Measurements from ENCODE around the gene TMEM37.

The TMEM37 gene

DNA sequence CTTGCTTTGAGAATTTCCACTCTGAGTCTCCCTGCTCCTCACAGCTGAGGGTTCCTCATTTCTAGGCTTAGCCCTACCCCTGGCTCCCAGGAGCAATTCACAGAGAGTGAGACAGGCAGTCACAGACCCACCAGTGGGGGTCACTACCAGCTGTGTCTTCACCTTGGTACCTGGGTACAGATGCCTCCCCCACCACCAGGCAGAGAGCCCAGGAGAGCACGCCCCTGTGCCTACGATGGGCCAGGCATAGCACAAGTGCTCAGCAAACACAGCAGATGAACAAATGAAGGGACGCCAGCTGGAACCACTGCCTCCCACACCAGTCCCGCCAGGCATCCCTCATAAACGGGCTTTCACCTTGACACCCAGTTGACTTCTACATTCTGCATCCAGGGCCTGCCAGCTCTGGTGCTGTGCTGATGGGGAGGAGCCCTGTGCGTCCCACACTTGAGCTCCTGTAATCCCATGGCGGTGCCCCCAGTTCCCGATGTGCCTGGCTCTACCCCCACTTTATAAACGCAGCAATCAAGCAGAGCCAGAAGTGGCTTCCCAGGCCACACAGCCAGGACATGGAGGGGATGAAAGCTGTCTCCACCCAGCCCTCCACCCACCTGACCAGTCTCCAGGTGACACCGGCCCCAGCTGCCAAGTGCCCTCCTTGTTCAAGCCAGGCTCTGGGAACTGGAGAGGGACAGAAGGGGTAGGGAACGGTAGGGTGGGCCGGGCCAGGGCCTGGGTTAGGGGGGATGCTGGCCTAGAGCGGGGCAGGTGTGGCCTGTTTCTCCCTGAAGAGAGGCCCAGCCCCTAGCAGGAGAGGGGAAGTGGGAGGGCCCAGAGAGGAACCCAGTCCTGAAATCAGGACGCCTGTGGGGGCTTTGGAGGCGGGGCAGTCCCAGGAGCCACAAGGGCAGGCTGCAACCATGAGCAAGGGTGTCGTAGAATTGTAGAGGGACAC is 50.1 kb downstream of the TMEM37 start:
- DNase-seq: no peak

DNA sequence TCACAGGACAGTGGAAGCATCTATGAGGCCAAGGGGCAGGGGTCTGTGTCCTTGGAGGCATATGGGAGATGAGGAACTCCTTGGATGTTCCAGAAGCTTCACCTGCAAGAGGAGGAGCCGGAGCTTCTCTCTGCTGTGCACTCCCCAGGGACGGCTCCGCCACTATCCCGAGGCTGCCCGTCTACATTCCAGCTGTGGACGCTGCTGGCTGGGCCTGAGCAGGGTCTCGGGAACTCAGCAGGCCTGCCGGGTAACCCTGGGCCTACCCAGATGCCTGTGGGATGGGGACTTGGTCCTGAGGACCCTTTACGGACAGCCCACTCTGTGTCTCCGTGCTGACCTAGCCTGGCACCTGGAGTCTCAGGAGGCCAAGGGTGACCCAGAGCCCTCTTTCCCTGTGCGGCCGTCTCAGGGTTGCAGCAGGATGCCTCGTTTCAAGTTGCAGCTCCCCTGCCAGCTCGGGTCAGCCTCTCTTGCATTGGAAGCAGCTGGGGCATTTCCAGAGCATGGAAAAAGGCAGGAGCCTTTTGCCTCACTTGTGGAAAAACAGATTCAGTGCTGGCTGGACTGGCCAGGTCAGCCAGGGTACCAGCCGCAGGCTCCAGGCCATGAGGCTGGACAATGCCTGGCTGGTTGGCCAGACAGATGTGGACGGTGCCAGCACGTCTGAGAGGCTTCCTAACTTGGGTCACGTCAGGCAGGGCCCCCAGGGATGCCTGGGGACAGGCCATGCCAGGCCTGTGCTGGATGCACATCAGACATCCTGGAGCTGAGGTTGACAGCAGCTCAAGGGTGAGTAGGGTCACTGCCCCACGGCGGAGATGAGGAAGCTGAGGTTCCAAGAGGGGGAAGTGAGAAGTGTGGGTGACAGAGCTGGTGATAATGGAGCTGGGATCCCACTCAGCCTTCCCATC is 51.1 kb downstream of the TMEM37 start:
- DNase-seq: no peak

GRCh38 chr2:119483395-119483753 is 51.7 kb downstream of the TMEM37 start:
- DNase-seq: no peak

- DNase-seq: no peak
These were observed 52.5 kb downstream of the TMEM37 start for GRCh38 chr2:119483896-119484718.

DNA sequence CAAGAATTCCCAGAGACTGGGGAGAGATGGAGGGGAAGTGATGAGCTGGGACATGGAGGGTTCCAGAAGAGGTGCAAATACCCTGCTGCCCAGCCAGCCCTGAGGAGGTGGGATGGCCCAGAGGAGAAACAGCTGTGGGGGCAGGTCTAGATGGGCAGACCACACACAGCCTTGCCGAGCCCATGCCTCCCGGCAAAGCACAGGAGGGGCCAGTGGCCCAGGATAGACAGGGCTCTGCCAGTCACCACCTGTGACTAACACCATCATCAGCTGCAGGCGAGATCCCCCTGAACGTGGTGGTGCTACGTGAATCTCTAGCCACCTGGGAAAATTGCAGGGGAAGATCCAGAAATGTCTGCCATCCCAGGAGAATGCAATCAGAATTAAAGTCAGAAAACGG is 53.2 kb downstream of the TMEM37 start:
- no peak for DNase-seq

DNA sequence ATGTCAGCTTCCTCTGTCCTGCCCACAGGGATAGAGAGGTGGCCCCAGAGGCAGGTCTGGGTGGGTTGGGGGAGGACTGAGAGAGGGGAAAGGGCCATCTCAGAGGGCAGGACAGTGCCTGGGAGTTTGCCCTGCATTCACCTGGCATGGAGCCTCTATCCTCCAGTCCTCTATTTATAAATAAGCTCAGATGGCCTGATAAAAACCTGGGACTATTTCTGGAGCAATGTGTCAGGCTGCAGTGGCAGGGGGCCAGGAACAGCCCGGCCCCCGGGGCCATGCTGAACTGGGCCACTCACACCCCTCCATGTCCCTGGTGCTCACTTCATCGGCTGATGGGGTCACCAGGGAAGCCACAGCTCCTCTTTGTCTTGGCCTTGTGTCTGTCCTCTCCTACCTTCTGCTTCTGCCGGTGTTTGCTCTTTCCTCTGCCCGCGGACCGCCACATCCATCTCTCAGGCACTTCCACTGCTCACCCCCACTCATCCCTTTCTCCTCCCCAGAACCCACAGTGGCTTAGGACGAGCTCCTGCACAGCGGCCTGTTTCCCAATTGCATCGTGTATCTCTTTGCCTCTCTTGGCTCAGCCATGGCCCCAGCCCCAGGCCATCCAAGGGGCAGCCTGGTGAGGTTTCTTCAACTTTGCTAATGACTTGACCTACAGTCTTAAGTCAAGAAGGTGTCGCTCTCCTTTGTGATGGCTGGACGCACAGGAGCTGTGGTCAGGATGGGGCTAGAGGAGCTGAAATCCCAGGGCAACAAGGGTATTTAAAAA is 53.9 kb downstream of the TMEM37 start:
- no peak for DNase-seq

DNA sequence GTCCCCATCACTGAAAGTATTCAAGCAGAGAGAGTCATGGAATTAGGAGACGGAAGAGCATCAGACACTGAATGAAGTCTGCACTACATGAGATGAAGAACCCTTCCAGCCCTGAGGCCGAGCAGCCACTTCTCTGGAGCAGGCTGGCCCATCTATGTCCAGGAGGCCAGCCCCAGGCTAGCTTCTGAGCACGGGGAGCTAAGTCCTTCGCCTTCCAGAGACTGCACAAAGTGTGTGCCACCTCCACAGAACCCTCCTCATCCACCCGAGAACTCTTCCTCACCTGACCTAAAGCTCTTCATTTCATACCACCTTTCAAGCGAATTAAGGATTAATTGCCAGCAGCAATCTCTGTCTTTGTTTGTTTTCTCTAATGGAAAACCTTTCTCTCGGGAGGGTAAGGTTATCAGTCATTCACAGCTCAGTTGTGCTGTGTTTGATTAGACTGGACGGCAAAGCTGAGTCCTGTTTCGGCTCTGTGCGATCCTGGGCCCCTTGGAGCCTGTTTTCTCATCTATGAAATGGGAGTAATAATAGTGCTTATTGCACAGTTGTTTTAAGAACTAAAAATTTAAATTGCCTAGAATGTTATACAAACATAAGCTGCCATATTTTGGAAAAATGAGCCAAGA is 54.7 kb downstream of the TMEM37 start:
- DNase-seq: no peak

DNA sequence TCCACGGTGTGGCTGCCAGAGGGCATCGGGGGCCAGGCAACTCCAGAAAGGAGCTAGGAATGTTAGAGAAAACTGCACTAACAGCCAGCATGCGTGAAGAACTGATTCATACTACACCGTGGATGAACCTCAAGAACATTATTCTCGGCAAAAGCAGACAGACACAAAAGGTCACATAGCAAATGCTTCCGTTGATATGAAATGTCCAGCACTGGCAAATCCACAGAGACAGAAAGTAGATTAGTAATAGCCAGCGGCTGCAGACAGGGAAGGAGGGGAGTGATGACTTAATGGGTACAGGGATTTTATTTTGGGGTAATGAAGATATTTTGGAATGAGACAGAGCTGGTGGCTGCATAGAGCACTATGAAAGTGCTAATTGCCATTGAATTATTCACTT is 55.2 kb downstream of the TMEM37 start:
- no peak for DNase-seq

DNA sequence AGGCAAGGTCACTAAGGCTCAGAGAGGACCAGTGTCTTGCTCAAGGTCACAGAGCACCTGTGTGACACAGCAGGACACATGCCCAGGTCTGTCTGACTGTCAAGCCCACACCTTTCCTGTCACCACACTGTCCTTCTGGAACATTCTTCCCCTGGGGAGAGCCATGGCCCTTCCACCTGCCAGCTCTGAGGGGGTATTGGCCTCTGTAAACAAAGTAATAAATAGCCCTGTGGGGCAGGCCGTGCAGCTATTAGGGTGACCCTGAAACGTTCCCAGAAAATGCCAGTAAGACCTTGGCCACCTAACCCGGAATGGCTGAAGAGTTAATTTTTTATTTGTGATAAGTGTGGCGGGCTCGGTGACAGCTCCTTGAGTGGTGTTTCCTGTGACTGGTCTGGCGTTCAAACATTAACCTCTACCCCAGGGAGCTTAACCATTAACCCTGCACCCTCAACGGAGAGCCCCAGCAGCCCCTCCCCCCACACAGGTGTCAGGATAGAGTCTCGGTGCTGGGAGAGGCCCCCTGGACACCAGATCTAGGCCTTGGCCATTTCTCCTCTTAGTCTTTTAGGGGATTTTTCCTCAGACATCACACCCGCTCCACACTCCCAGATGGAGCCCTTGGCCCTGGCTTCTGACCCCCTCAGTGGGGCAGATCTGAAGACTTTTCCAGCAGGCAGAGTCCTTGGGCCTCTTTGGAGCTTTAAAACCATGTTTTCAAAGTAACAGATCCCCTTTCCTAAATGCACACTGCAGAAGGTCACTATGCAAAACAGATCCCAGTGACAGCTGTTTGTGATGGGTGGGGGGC is 56.0 kb downstream of the TMEM37 start:
- no peak for DNase-seq
